GM18526 (cell line): ENCODE measurements around the gene SKIDA1.

Experiments used
- POLR2A ChIP-seq: IDR thresholded peaks from 3 replicates; pipeline ENCODE4 v1.6.1; 2011; ENCODE audit not compliant: insufficient read length; ENCODE audit errors: extremely low read depth

Gene SKIDA1

DNA sequence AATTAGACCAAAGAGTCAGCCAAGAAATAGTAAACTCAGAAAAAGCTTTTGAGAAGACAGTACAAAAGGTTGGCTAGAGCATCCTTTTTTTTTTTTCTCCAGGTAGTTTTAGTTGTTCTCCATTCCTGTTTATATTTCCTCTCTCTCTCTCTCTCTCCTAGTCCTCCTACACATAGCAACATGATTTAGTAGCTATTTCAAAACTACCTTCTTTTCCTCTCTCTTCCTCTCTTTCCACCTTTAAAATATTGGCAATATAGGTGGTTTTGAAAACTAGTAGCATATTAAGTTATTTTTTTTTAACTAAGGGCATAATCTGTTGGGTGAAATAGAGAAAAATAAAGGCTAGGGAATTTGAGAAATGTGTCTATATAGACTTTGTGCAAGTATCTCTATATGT is 5.0 kb downstream of the SKIDA1 start:
- TF ChIP-seq POLR2A = no peak

DNA sequence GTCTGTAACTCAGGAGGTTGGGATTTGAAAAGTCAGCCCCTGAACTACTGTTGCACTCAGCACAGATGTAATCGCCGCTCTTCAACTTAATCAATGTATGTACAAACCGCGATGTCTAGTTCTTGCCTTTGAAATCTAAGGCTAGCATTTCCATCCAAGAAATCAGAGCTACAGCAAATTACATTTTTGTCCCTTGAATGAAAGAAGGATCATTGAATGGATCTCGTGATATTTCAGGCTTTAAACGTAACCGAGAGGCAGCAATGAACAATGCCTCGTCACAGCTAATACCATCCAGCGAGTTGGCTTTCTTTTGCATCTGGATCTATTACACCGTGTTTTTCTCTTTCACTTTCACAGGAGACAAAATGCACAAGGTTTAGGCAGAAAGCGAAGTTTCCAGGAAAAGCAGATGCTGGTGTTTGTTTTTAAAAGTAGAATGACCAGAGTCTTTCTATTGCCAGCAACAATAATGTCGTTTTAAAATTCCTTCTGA is 5.5 kb downstream of the SKIDA1 start:
- no peak for TF ChIP-seq POLR2A

DNA sequence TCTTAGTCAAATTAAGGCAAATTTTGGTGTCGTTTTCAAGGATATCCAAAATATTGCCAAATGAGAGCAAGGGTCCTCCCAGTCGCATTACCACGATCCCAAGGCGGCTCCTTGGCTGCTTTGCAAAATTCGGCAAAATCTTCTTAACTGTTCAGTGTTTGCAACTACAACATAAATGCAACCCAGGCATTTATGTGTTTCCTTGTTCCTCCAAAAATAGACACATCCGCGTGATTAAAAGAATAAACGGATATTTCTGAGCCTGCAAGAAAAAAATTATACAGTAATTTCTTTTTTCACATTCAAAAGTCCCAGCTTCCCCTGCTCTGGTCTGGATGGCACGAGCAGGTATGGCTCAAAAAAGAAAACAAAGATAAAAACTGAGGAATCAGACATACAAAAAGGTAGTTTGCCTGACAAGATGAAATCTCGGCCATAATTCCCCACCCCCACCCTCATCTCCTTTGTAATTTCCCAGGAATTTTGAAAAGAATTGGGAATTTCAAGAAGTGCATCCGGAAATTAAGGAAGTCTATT is 6.0 kb downstream of the SKIDA1 start:
- no peak for TF ChIP-seq POLR2A

DNA sequence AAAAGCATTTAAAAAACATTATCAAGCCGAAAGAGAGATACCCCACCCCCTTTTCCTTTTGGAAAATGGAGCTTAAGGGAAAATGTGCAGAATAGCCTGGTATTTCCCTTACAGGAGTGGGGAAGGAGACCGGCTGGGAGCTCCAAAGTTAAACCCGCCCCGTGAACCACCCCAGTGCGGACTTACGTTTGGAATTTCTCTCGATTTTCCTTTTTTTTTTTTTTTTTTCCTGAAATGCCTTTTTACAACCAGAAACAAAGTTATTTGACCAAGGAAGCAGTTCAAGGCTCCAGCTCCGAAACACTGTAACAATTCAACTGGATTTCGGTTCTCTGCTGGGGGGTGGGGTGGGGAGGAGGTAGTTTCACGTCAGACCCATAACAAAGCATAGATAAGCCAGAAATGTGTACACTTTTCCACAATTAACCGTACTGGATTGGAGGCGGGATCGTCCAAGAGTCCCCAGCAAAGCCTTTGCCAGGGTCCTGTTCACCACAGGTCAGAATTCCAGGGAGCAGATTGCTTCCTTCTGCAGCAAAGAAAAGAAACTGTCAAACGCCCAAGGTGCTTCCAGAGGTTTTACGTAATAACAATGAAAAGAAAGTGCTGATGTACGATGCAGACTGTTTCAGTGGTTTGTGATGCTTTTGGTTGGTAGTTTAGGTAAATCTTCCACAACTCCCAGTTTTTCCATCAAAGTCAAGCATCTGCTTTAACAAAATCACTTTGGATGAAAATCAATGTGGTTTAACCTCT is 6.7 kb downstream of the SKIDA1 start:
- no peak for TF ChIP-seq POLR2A

DNA sequence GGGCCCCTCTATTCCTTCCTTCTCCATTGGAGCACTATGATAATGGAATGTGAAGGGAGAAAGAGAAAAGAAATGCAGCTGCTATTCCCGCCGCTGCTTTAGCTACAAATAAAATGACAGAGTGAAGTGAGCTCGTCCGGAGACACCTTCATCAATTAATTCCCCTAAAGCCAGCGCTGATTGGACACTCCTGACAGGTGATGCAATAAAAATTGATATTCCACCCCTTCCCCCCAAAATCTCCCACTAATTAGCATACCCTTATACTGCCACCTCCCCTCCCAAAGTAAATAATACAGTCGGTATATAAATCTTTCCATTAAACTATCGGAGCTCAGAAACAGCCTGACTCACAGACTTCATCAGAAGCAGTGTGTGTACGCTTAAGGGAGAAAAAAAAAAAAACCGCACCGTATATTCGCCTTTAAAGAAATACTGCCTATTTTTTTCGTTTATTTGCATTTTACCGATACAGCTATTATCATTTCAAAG is 7.3 kb downstream of the SKIDA1 start:
- no peak for TF ChIP-seq POLR2A

DNA sequence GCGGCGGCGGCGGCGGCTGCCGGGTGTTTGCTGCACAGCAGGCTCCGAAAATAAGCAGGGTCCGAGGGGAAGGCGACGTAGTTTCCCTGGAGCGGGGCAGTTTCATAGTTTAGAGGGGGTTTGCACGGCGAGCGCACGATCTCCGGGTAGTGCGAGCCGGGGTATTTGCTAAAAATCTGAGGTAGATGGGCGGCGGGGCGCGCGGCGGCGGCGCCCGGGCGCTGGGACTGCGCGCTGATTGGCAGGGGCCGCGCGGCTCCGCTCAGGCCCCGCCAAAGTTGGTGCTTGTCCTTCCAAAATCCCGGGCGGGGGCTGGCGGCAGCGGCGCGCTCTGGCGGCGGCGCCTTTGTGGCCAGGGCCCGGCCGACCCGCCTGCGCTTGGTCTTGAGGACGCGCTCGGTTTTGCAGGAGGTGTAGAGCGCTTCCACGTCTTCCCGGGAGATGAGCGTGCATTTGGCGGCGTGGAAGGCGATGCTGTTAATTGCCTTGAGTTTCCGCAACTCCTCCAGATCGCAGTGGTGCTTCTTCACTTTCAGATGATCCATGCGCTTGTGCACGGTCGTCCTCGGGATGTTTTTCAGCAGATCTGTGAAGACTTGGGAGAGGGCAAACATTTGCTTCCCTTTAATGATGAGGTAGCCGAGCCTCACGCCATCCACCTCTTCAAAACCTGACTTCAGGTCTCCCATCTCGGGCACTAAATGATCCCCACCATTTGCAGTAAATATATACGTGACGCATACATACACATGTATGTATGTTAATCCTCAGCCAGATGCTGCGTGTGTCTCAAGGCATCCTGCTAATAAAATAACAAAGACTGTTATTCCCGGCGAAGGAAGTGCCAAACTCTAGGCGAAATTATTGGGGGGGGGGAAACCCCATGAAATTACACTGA is 8.1 kb downstream of the SKIDA1 start:
- TF ChIP-seq POLR2A = no peak

DNA sequence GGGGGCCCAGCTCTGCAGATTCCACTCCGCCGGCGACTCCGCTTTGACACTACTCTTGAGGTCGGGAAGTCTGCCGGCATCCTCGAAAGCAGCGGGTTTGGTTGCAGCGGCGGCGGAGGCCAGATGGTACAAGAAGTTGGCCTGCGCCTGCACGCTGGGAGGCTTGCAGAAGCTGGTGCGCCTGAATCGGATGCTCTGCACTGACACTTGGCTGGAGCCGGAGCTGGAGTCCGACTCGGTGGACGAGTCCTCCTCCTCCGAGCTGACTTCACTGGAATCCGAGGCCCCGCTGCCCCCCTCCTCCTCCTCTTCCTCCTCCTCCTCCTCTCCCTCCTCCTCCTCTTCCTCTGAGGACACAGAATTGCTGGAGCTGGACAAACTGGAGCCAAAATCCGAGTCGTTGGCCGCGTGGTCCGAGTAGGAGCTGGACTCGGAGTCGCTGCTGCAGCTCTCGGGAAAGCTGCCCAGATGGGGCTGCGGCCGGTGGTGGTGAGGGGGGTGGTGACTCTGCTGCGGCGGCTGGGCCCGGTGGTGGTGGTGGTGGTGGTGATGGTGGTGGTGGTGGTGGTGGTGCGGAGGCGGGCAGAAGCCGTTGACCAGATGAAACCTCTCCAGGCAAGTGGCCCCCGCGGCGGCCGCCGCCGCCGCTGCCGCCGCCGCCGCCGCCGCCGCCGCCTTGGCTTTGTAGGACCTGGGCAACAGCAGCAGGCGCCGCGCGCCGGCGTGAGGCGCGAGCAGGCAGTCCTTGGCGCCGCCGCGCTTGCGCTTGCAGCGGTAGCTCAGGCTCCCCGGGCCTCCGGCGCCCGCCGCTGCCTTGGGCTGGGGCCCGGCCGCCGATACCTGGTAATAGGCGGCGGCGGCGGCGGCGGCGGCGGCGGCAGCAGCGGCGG is 9.0 kb downstream of the SKIDA1 start:
- no peak for TF ChIP-seq POLR2A

DNA sequence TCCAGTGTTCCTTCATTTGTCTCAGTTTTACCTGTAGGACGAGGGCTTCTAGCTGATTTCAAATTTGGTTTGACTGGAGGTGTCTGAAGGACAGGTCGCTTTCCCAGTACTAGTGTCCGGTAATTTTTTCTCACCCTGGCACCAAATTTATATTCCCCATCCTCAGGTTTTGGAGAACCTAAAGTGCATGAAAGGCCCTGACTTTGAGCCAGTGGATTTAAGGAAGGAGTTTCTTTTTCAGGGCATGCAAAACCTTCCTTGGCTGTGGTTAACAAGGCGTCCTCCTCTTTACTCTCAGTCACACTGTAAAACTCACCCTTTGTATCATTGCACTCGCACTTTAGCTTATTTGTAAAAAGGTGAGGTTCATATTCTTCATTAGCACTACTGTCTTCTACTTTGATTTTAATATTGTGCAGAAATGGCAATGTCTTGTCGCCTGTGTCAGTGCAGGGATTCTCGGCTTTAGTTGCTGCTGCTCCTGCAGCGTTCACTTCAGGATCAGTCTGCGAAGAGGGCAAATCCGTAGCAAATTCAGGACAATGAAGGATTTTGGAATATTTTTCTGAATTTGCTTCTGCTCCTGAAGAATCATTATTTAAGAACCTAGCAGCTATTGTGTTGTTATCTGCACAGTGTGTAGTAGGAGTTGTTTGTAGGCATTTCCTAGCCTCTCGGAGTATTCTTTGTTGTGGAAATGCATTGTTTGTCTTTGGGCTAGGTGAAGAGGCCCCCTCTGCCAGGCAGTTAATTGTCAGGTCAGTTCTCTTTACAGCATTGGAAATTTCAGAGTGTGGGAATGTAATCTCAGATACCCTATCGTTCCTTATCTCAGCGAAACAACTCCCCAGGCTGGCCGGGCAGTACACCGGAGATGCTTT is 9.9 kb downstream of the SKIDA1 start:
- no peak for TF ChIP-seq POLR2A

DNA sequence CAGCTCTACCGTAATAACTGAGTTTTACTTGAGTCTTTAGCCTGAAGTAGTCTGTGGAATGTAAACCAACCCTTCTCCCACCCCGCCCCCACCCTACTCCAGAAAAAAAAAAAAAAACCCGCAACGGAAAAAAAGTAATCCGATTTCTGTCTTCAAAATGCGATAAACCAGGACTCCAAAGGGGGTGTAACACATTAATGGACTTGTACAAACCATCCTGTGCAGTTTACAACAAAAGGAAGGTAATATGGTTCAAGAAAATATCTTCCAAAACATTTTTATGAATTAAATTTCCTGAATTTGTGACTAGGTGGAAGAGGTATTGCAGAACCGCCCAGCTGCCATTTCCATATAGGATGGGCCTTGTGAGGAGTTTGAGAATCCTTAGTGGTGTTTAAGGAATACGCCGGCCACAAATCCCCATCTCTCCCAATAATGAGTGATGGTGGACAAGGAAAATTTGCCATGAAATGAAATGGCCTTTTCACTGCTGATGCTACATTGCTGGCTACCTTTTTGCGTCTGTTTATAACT is 10.6 kb downstream of the SKIDA1 start:
- no peak for TF ChIP-seq POLR2A

DNA sequence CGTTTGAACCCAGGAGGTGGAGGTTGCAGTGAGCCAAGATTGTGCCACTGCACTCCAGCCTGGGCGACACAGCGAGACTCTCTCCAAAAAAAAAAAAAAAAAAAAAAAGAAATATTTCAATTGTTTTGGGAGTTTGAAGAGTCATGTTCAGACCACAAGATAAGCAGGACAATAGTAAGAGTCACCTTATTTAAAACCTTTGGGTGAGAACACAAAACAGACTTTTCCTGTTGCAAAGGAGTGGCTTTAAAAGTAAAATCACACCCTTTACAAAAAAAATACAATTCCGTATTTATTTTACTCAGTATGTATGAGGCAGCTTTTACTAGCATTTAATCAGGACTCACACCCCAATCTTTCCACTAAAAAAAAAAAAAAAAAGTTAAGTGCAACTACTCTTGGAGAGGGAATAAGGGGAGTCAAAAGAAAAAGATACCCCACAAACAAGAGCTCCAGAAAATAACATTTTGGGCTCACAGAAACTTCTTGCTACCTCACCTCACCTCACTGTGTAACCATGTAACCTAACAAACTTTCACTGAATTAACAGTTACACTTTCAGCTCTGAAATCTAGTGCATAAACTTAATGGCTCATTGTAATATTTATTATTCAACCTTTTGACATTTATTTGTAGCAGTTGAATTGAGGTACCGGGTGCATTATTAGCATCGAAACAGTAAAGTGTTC is 11.2 kb downstream of the SKIDA1 start:
- TF ChIP-seq POLR2A = no peak

DNA sequence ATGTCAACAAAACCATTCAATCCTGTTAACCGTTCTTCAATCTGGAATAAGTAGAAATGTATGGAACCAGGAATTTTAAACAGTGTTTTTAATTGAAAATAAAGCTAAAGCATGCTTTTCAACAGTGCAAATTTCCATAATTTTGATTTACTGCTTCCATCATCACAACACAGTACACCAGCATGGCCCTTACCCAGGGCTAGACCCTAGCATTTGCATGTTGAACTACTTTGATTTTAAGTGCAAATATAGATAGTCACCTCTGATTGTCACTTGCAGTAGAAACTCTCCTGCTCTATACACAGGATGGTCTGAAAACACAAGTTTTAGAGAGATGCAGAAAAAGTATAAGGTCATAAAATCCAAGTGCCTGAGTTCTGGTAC is 12.1 kb downstream of the SKIDA1 start:
- TF ChIP-seq POLR2A = no peak

DNA sequence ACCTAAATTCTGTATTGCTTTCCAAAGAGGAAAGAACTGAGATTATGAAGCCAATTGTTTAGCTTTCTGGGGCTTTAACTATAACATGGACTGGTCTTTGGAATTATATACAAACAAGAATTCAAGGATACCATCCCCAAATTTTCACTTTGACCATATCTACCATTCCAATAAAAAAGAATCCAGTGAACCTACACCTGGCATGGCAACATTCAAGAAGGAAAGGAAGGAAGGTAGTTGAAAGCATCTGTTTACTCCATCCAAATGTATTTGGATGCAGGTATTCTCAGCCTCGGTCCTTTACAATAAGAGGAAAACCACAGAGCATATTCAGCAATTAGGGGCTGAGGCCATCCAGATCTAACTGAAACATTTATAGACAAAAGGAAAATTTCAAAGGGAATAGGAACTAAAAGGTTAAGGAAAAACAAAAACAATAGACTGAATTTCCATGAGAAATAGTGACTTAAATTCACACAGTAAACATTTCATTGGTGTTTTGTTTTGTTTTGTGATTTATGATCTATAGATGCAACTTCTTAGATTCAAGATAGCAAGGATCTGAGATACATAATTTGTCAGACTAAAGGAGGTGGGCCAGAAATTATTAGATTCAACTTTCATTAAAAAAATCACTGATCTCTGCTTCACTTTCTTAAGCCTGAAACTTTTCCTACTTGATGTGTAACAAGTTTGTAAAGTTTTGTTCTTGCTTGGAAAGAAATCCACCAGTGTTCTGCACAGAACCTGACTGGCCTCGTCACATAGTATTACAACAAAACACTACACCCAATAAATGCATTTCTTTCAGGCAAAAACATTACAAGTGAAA is 12.7 kb downstream of the SKIDA1 start:
- no peak for TF ChIP-seq POLR2A
